K562 (cell line): ENCODE results near the gene GLI1. TPM values are rescaled to one million over a fixed set of nuclear protein-coding genes. Genes with fewer than 3 reads are reported as not detected.

ENCODE experiments used
- ARNT ChIP-seq, 2 experiments: fragments of 450-650 bp; IDR thresholded peaks; 2 replicates each; pipeline ENCODE4 v1.6.1; 2016; ENCODE audit warnings: mild to moderate bottlenecking in 1 of 2
- DEAF1 ChIP-seq: fragments of 450-650 bp; formaldehyde crosslinking; IDR thresholded peaks from 2 replicates; pipeline ENCODE4 v1.4.0; 2020; ENCODE audit warnings: mild to moderate bottlenecking, moderate library complexity
- DMBX1 ChIP-seq: fragments of 250-450 bp; sonication (Bioruptor Pico); IDR thresholded peaks from 2 replicates; pipeline ENCODE4 v1.8.0; 2022; ENCODE audit warnings: inconsistent platforms, mild to moderate bottlenecking, moderate library complexity, borderline replicate concordance
- GABPA ChIP-seq: fragments of 200-800 bp; sonication (Bioruptor generic); conservative IDR thresholded peaks from 2 replicates; pipeline ENCODE4 v1.6.1; 2016; ENCODE audit warnings: low read depth, missing genetic modification characterization, missing compliant biosample characterization
- HBP1 ChIP-seq: fragments of 450-650 bp; formaldehyde crosslinking; IDR thresholded peaks from 2 replicates; pipeline ENCODE4 v1.4.0; 2022; ENCODE audit warnings: missing genetic modification characterization
- HNRNPH1 ChIP-seq: fragments of 200-400 bp; formaldehyde crosslinking; optimal IDR thresholded peaks from 2 replicates; pipeline ENCODE3; 2017; ENCODE audit warnings: low read depth, mild to moderate bottlenecking, low read length, moderate library complexity
- HNRNPK ChIP-seq: fragments of 200-400 bp; formaldehyde crosslinking; IDR thresholded peaks from one replicate; pipeline ENCODE4 v1.6.1; 2018; ENCODE audit warnings: mild to moderate bottlenecking, low read depth, low read length; ENCODE audit not compliant: poor library complexity, severe bottlenecking
- KAT2B ChIP-seq: IDR thresholded peaks from one replicate; pipeline ENCODE4 v1.6.1; 2012; ENCODE audit warnings: low read depth, mild to moderate bottlenecking, control low read depth, inconsistent platforms, low read length, moderate library complexity
- KDM5B ChIP-seq: fragments of 200-600 bp; sonication (generic); IDR thresholded peaks from 2 replicates; pipeline ENCODE4 v1.6.1; 2012; ENCODE audit warnings: low read depth, mild to moderate bottlenecking, moderate library complexity, low read length, control low read depth, inconsistent platforms; ENCODE audit not compliant: insufficient replicate concordance
- NEUROD1 ChIP-seq: fragments of 150-350 bp; IDR thresholded peaks from 2 replicates; pipeline ENCODE4 v1.6.1; 2014; ENCODE audit warnings: borderline replicate concordance, low read length, low read depth; ENCODE audit not compliant: partially characterized antibody
- RBM39 ChIP-seq: fragments of 200-400 bp; formaldehyde crosslinking; optimal IDR thresholded peaks from 2 replicates; pipeline ENCODE3; 2018; ENCODE audit warnings: low read depth, low read length
- SIN3B ChIP-seq: fragments of 450-650 bp; IDR thresholded peaks from 2 replicates; pipeline ENCODE4 v1.6.1; 2017; ENCODE audit warnings: low read depth, mild to moderate bottlenecking, moderate library complexity
- TCF15 ChIP-seq: fragments of 250-450 bp; sonication (Bioruptor Pico); IDR thresholded peaks from 2 replicates; pipeline ENCODE4 v1.8.0; 2022; ENCODE audit warnings: moderate library complexity, mild to moderate bottlenecking, inconsistent platforms
- TSHZ1 ChIP-seq: fragments of 250-450 bp; sonication (Bioruptor Pico); IDR thresholded peaks from 2 replicates; pipeline ENCODE4 v1.4.0; 2020; ENCODE audit warnings: mild to moderate bottlenecking, moderate library complexity
- USF1 ChIP-seq: sonication (generic); formaldehyde crosslinking; IDR thresholded peaks from 2 replicates; pipeline ENCODE4 v1.9.0; 2022; ENCODE audit warnings: mild to moderate bottlenecking, missing genetic modification reagents
- ZNF146 ChIP-seq: IDR thresholded peaks from one replicate; pipeline ENCODE4 v1.6.1; 2018; ENCODE audit warnings: missing compliant biosample characterization; ENCODE audit not compliant: unreplicated experiment
- ZNF224 ChIP-seq: sonication (generic); formaldehyde crosslinking; IDR thresholded peaks from 2 replicates; pipeline ENCODE4 v1.8.0; 2022; ENCODE audit warnings: mild to moderate bottlenecking, missing genetic modification reagents
- ZNF311 ChIP-seq: fragments of 250-450 bp; sonication (Bioruptor Pico); IDR thresholded peaks from 2 replicates; pipeline ENCODE4 v1.4.0; 2020; ENCODE audit warnings: mild to moderate bottlenecking, moderate library complexity
- ZNF354B ChIP-seq: fragments of 250-450 bp; sonication (Bioruptor Pico); IDR thresholded peaks from 2 replicates; pipeline ENCODE4 v1.4.0; 2020
- polyA plus RNA-seq, 8 experiments: library from polyadenylated mRNA; depleted of rRNA in 4 of 8; stranded (reverse) in 5 of 8; unstranded in 3 of 8; fragments of >200 nt; fragmentation: Nextera tagmentation in 2 of 8; fragmentation: Illumina TruSeq in 1 of 8; extraction: Ambion mirVana in 2 of 8; extraction: Trizol in 1 of 8; gene quantifications; 2 replicates each; pipeline versions ENCODE4 v1.2.1 to v1.2.3, GENCODE V29; 2011 to 2014; ENCODE audit warnings: inconsistent platforms in 1 of 8, missing spikeins in 1 of 8
- total RNA-seq, 7 experiments: library from RNA; depleted of rRNA in 6 of 7; stranded (reverse); fragments of >200 nt in 6 of 7; fragmentation: Illumina TruSeq in 2 of 7; extraction: Trizol in 2 of 7; gene quantifications; 2 replicates each; pipeline versions ENCODE4 v1.2.1 to v1.2.3, GENCODE V29; 2011 to 2021; ENCODE audit warnings: low replicate concordance in 1 of 7

Gene GLI1
- total and polyA plus RNA-seq, 9 of the 15 experiments (the other 6 are each of a cell fraction or from before 2014, with no cell fraction given): 0.24 to 3.7 (median 0.61) TPM

- peak; percentile 55; the same call in 1 of the 2 replicates for TF ChIP-seq USF1 (CRISPR knock-in tag)
- TF ChIP-seq DEAF1 (CRISPR knock-in tag): no peak
- TF ChIP-seq HNRNPH1: no peak
- no peak for TF ChIP-seq KAT2B
- no peak for TF ChIP-seq HBP1 (CRISPR knock-in tag)
- no peak for TF ChIP-seq TCF15 (CRISPR knock-in tag)
- TF ChIP-seq ZNF146: no peak
- 0 out of 2 replicates have a peak, but pooled peaks have one; percentile 44 for TF ChIP-seq SIN3B
- TF ChIP-seq ZNF224 (CRISPR knock-in tag): peak; percentile 73; the same call in 1 of the 2 replicates
- peak; percentile 70 for TF ChIP-seq KDM5B
- peak; percentile 40; the same call in 1 of the 2 replicates for TF ChIP-seq DMBX1 (CRISPR knock-in tag)
- no peak for TF ChIP-seq TSHZ1 (CRISPR knock-in tag)
- no peak for TF ChIP-seq RBM39
- no peak for TF ChIP-seq ZNF311 (CRISPR knock-in tag)
- TF ChIP-seq ZNF354B (CRISPR knock-in tag): no peak
- peak; percentile 97 for TF ChIP-seq GABPA (tag)
- no peak for TF ChIP-seq HNRNPK
- peak; percentile 27 for TF ChIP-seq NEUROD1
- peak; percentile 24 to 55; a peak in 1 of 4 replicates for TF ChIP-seq ARNT (IDR thresholded peaks at IDR 0.05)
These were observed 28.2 kb downstream of the GLI1 start, which contains the start of gene MARS1 (continued) for GRCh38 chr12:57487597-57488401.
